Stimulated activated memory B cell treated with anti-CD40 and anti-IgM and Interleukin-4, amounts not matched to agents 10 μg/mL and 1 μg/mL and 100 μg/mL, for 72 hours (primary cell): ENCODE results near the gene EHD4.

Source experiments
- ATAC-seq: fragments of 150-1000 bp; cut with Tn5 transposase; 2 replicates; pipeline ENCODE4 v1.10.0; 2021
- H3K27ac Mint-ChIP-seq: one replicate; pipeline ENCODE4 v1.8.0; 2022; ENCODE audit warnings: mild to moderate bottlenecking, mixed read lengths
- H3K27me3 Mint-ChIP-seq: one replicate; pipeline ENCODE4 v1.8.0; 2022; ENCODE audit warnings: mixed read lengths
- H3K36me3 Mint-ChIP-seq: one replicate; pipeline ENCODE4 v1.8.0; 2022; ENCODE audit warnings: mixed read lengths
- H3K4me1 Mint-ChIP-seq: one replicate; pipeline ENCODE4 v1.8.0; 2022; ENCODE audit warnings: mixed read lengths
- H3K4me3 Mint-ChIP-seq: one replicate; pipeline ENCODE4 v1.8.0; 2022; ENCODE audit warnings: mild to moderate bottlenecking, moderate library complexity, mixed read lengths
- H3K9me3 Mint-ChIP-seq: one replicate; pipeline ENCODE4 v1.8.0; 2022; ENCODE audit warnings: mixed read lengths

Gene EHD4

DNA sequence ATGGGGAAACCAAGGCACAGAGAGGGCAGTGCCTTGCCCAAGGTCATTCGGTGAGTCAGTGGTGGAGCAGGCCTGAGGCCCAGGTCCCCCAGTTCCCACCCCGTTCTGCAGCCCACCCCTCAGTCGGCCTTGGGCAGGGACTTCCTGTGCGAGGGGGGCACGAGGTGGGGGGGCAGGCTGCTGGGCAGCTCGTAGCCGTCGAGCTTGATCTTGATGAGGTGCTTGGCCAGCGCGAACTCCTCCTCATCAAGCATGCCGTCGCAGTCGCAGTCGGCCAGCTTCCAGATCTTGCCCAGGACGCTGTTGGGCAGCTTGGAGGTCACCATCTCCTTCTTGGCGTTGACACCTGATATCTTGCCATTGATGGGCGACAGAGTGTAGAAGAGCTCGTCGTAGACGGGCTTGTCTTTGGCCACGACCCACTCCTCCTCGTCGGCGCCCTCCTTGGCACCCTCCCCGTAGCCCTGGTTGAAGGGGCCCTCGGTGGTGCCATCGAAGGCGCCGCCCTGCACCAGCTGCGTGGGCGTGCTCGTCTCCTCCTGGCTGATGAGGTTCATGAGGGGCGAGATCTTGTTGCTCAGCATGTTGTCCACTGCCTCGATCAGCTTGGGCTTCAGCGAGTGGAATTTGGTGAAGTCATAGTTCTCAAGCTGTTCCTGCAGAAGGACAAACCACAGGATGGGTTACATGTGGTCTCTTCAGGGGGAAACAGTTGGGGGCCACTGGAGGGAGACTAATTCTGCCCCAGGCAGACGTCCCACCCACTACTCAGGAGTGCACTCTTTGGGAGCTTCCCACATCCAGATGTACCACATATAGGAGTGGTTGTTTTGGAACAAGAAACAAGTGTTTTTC is 71.6 kb downstream of the EHD4 start:
- Mint-ChIP-seq H3K27ac (no peak overlapping the region), H3K4me3 (no peak overlapping the region), H3K9me3 (no peaks in the 10 kb centered on the region), H3K4me1 (peaks cover 14% of the 10 kb centered on the region), H3K36me3 (peaks cover 28% of the 10 kb centered on the region), H3K27me3 (no peaks in the 10 kb centered on the region)
- ATAC-seq = no peak

DNA sequence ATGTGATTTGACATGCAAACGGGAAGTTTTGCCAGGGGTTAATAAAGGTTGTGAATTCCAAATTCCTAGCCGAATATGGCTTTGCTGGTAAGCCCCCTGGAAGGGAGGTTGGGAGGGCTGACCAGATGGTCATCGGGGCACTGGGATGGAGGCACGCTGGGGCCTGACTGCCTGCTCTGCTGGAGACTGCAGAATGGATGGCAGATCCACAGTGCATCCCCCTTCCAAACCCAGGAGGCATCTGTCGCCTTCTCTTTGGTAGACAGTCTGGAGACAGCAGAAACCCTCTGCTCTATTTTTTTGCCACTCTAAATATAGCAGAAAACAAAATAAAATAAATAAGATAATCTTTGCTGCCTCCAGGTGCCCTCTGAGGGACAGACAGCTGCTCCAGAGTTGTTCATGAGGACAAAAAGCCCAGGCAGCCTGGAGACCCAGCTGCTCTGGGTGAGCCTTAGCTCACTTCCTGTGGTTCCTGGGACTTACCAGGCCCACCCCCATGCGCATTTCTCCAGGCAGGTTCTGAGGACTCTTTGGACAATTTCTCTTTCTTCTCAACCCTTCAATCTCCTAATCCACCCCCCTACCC is 72.4 kb downstream of the EHD4 start:
- Mint-ChIP-seq H3K27me3 (no peaks in the 10 kb centered on the region), H3K4me1 (peaks cover 18% of the 10 kb centered on the region), H3K4me3 (no peak overlapping the region), H3K9me3 (no peaks in the 10 kb centered on the region), H3K27ac (no peak overlapping the region), H3K36me3 (peaks cover 22% of the 10 kb centered on the region)
- ATAC-seq = no peak

GRCh38 chr15:41897363-41897799 is 75.0 kb downstream of the EHD4 start:
- no peak for ATAC-seq
- Mint-ChIP-seq H3K9me3 (no peaks in the 10 kb centered on the region), H3K27ac (peak overlapping the region; percentile 94), H3K4me1 (peaks cover 33% of the 10 kb centered on the region), H3K36me3 (peaks cover 22% of the 10 kb centered on the region), H3K4me3 (no peak overlapping the region), H3K27me3 (no peaks in the 10 kb centered on the region)

DNA sequence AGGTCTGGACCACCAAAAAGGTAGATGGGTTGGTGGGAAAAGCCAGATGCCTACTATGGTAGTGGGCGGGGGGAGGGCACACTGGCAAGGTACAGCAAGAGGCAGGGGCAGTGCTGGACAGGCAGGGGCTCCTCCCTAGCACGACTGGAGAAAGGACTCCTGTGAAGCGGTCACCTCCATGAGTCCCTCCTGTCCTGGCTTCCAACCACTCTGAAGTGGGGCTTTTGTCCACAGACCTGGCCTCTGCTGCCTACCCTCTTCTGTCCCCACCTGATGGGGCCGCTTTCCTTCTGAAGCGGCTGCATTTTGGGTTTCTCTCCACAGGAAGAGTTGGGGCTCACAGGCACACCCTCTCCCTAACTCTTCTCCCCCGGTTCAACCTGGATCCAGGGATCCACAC is 75.8 kb downstream of the EHD4 start:
- ATAC-seq = no peak
- Mint-ChIP-seq H3K9me3 (no peaks in the 10 kb centered on the region), H3K27me3 (no peaks in the 10 kb centered on the region), H3K4me1 (peaks cover 37% of the 10 kb centered on the region), H3K4me3 (no peak overlapping the region), H3K27ac (peak overlapping the region; percentile 94), H3K36me3 (peaks cover 21% of the 10 kb centered on the region)

GRCh38 chr15:41895957-41896356 is 76.4 kb downstream of the EHD4 start:
- H3K36me3 Mint-ChIP-seq = peaks cover 15% of the 10 kb centered on the region
- H3K4me1 Mint-ChIP-seq = peaks cover 37% of the 10 kb centered on the region
- peak overlapping the region; percentile 94 for H3K27ac Mint-ChIP-seq
- no peaks in the 10 kb centered on the region for H3K27me3 Mint-ChIP-seq
- H3K4me3 Mint-ChIP-seq = no peak overlapping the region
- no peak for ATAC-seq
- no peaks in the 10 kb centered on the region for H3K9me3 Mint-ChIP-seq

GRCh38 chr15:41895491-41895890 is 76.9 kb downstream of the EHD4 start:
- H3K36me3 Mint-ChIP-seq = peaks cover 13% of the 10 kb centered on the region
- peak overlapping the region; percentile 65 for H3K4me3 Mint-ChIP-seq
- H3K27ac Mint-ChIP-seq = peak overlapping the region; percentile 94
- no peaks in the 10 kb centered on the region for H3K9me3 Mint-ChIP-seq
- ATAC-seq = no peak
- H3K4me1 Mint-ChIP-seq = peaks cover 37% of the 10 kb centered on the region
- no peaks in the 10 kb centered on the region for H3K27me3 Mint-ChIP-seq

DNA sequence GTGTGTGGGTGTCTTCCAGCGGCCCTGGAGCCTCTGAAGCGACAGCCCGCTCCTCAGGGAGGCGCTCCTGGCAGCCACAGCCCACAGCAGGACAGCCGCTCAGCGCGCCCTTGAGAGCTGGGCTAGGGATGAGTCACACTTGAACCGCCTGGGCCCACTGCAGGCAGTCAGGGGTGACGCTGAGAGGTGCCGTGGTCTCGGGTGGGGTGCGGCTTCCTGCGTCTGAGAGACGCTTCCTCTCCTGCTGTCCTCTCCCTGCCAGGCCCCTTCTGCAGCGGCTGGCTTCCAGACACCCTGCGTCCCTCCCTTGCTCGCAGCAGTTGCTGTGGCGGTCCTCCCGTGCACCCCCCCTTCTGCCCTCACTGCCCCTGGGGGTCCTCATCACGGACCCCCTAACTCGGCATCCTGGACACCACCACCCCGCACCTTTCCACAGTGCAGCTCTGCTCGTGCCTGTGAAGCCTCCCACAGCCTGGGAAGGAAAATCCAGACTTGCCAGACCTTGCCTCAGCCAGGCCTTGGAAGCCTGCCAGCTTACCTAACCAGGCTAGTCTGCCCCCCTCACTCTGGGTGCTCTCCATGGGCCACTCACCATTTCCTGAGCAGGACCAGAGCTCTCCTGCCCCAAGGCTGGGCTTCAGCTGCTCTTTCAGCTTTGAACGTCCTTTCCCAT is 77.4 kb downstream of the EHD4 start:
- peaks cover 13% of the 10 kb centered on the region for H3K36me3 Mint-ChIP-seq
- H3K27me3 Mint-ChIP-seq = no peaks in the 10 kb centered on the region
- peak overlapping the region; percentile 65 for H3K4me3 Mint-ChIP-seq
- H3K9me3 Mint-ChIP-seq = no peaks in the 10 kb centered on the region
- H3K27ac Mint-ChIP-seq = peak overlapping the region; percentile 94
- ATAC-seq = peak; percentile 98
- H3K4me1 Mint-ChIP-seq = peaks cover 37% of the 10 kb centered on the region

- ATAC-seq = peak; percentile 28
- Mint-ChIP-seq H3K4me1 (peaks cover 41% of the 10 kb centered on the region), H3K27ac (peak overlapping the region; percentile 94), H3K27me3 (no peaks in the 10 kb centered on the region), H3K36me3 (peaks cover 13% of the 10 kb centered on the region), H3K4me3 (peak overlapping the region; percentile 65), H3K9me3 (no peaks in the 10 kb centered on the region)
Measured at GRCh38 chr15:41894251-41894790, 78.0 kb downstream of the EHD4 start.

DNA sequence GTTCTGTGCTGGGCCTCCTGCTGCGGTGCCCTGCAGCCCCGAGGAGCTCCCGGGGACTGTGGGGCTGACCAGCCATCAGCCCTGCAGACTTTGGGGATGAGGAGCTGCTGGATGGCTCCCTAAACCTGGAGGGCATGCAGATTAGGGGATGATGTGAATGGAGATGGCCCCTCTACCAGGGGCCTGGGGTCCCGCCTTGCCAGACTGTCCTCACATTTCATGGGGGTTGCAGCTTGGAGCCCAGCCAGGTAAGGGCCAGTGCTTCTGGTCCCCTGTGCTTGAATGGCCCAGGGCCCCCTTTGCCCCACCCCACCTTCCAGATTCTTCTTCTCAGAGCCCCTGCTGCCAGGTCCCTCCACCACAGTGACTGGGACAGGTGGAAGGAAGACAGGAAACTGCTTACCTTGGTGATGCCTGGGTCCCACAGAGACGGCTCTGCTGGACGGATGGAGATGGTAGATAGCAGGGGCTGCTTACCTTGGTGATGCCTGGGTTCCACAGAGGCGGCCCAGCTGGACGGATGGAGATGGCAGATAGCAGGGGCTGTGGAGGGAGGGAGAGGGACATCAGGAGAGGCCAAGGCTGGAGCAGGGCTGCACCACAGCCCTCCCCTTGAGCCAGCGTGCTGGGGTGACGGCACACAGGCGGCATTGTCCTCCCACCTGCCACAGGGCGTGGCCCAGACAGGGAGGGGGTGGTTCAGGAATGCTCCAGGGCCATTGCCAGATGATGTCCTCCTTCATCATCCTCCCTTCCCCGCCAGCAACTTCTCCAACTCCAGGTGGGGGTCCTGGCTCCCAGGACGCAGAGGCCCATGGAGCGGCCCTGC is 78.7 kb downstream of the EHD4 start, which contains the start of gene SPTBN5:
SPTBN5 (minus strand) TSS at position 632 of the 829 bp plus-strand sequence; CDS start at position 76, 556 bp downstream.
- H3K4me3 Mint-ChIP-seq = peak within 1 kb of the TSS; percentile 65
- H3K27me3 Mint-ChIP-seq = no peaks in the 10 kb centered on the region
- no peaks in the 10 kb centered on the region for H3K9me3 Mint-ChIP-seq
- no peak for ATAC-seq
- H3K36me3 Mint-ChIP-seq = peaks cover 13% of the 10 kb centered on the region
- H3K4me1 Mint-ChIP-seq = peaks cover 48% of the 10 kb centered on the region
- H3K27ac Mint-ChIP-seq = peak within 1 kb of the TSS; percentile 94

GRCh38 chr15:41892621-41893421 is 79.5 kb downstream of the EHD4 start:
- Mint-ChIP-seq H3K4me3 (peak overlapping the region; percentile 64), H3K27me3 (no peaks in the 10 kb centered on the region), H3K4me1 (peaks cover 56% of the 10 kb centered on the region), H3K9me3 (no peaks in the 10 kb centered on the region), H3K36me3 (peaks cover 8% of the 10 kb centered on the region), H3K27ac (peak overlapping the region; percentile 94)
- peak; percentile 25 for ATAC-seq

GRCh38 chr15:41891946-41892345 is 80.4 kb downstream of the EHD4 start:
- Mint-ChIP-seq H3K9me3 (no peaks in the 10 kb centered on the region), H3K36me3 (no peaks in the 10 kb centered on the region), H3K27me3 (no peaks in the 10 kb centered on the region), H3K27ac (peak overlapping the region; percentile 94), H3K4me3 (no peak overlapping the region), H3K4me1 (peaks cover 64% of the 10 kb centered on the region)
- no peak for ATAC-seq

GRCh38 chr15:41891226-41891625 is 81.1 kb downstream of the EHD4 start:
- Mint-ChIP-seq H3K27ac (no peak overlapping the region), H3K27me3 (no peaks in the 10 kb centered on the region), H3K4me3 (no peak overlapping the region), H3K4me1 (peaks cover 64% of the 10 kb centered on the region), H3K9me3 (no peaks in the 10 kb centered on the region), H3K36me3 (no peaks in the 10 kb centered on the region)
- ATAC-seq = no peak

DNA sequence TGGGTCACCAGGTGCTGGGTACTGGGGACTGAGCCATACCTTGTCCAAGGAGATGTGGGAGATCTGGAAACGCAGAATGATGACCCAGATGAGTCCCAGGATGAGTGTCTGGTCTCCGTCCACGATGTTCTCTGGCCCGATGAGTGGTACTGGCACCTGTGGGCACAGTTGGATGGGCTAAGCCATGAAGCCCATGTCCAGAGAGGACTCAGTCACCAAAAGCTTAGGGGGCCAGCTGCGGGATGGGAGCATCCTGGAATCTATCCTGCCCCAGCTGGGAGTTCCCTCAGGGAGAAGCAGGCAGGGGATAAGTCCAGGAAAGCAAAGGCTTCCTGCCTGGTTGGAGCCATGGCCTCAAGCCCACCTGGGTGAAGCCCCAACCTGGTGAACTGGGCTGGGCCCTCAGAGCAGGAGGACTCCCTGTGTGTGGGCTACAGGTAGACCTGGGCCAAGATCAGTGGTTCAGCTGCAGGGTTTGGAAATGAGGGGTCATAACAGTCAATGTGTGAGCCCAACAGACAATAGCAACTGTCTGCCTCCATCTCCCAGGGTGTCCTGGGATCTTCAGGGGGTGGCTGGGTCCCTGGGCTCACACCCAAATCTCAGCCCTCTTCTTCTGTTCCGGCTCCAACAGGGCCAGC is 82.2 kb downstream of the EHD4 start:
- H3K4me3 Mint-ChIP-seq = no peak overlapping the region
- no peak for ATAC-seq
- H3K9me3 Mint-ChIP-seq = no peaks in the 10 kb centered on the region
- H3K36me3 Mint-ChIP-seq = no peaks in the 10 kb centered on the region
- no peaks in the 10 kb centered on the region for H3K27me3 Mint-ChIP-seq
- H3K4me1 Mint-ChIP-seq = peaks cover 63% of the 10 kb centered on the region
- peak overlapping the region; percentile 70 for H3K27ac Mint-ChIP-seq
